Cardiac muscle cell (in vitro differentiated cells and primary cell): ENCODE results near the gene LTO1. TPM values are rescaled to one million over a fixed set of nuclear protein-coding genes. Genes with fewer than 3 reads are reported as not detected.
A peak's percentile ranks its signal among the peaks of the same experiment; 100 is the strongest.

ENCODE experiments used
- DNase-seq, 2 donors: peaks; one replicate each; pipeline versions ENCODE4 v3.0.0 to v3.0.0-alpha.2; 2010 to 2017; ENCODE audit warnings: low read depth in 1 of 2, low spot score in 1 of 2
- H3K27ac ChIP-seq: fragments of 200-600 bp; sonication (generic); 2 replicates; pipeline ENCODE4 v1.5.1; 2016
- H3K27me3 ChIP-seq: fragments of 200-600 bp; sonication (generic); 2 replicates; pipeline ENCODE4 v1.6.0; 2016; ENCODE audit warnings: control low read depth
- H3K36me3 ChIP-seq: fragments of 200-600 bp; sonication (generic); 2 replicates; pipeline ENCODE4 v1.5.1; 2016; ENCODE audit warnings: control low read depth
- H3K4me1 ChIP-seq: fragments of 200-600 bp; sonication (generic); 2 replicates; pipeline ENCODE4 v1.8.1; 2017; ENCODE audit warnings: low read depth, mild to moderate bottlenecking, mixed run types
- H3K4me3 ChIP-seq: fragments of 200-600 bp; sonication (generic); 2 replicates; pipeline ENCODE4 v1.5.1; 2016; ENCODE audit warnings: mild to moderate bottlenecking
- H3K9me3 ChIP-seq: fragments of 200-600 bp; sonication (generic); 2 replicates; pipeline ENCODE4 v1.5.1; 2017; ENCODE audit warnings: low read depth, mild to moderate bottlenecking, control low read depth
- CTCF ChIP-seq: IDR thresholded peaks from 2 replicates; pipeline ENCODE4 v1.5.1; 2012; ENCODE audit warnings: low read depth, mild to moderate bottlenecking, low read length
- polyA plus RNA-seq: library from polyadenylated mRNA; unstranded; fragments of >200 nt; fragmentation: Nextera tagmentation; extraction: Ambion mirVana; gene quantifications from 2 replicates; pipeline ENCODE4 v1.2.1, GENCODE V29; 2016
- total RNA-seq: library from RNA; depleted of rRNA; stranded (reverse); fragments of >200 nt; gene quantifications from 2 replicates; pipeline ENCODE4 v1.2.3, GENCODE V29; 2016

Gene LTO1
- total and polyA plus RNA-seq, 2 experiments from 2014 or later: 23.0 to 26.2 TPM

DNA sequence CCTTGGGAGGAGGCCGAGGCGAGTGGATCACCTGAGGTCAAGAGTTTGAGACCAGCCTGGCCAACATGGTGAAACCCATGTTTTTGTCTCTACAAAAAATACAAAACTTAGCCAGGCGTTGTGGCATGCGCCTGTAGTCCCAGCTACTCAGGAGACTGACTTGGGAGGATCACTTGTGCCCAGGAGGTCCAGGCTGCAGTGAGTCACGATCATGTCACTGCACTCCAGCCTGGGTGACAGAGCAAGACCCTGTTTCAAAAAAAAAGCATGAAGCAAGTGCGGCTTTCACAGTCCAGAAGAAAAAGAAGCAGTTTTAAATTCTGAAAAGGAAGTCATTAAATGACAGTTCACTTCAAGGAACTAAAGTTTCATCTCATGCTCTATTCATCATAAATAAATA, 7.1 kb upstream of the LTO1 start:
- no peak for TF ChIP-seq CTCF
- no peak for DNase-seq
- no peak overlapping the region for H3K27ac ChIP-seq
- no peaks in the 10 kb centered on the region for H3K36me3 ChIP-seq
- no peaks in the 10 kb centered on the region for H3K4me1 ChIP-seq
- no peaks in the 10 kb centered on the region for H3K9me3 ChIP-seq
- peaks cover 12% of the 10 kb centered on the region for H3K27me3 ChIP-seq
- H3K4me3 ChIP-seq: no peak overlapping the region

- Histone ChIP-seq H3K36me3 (no peaks in the 10 kb centered on the region), H3K9me3 (no peaks in the 10 kb centered on the region), H3K4me1 (no peaks in the 10 kb centered on the region), H3K27ac (no peak overlapping the region), H3K27me3 (peaks cover 11% of the 10 kb centered on the region), H3K4me3 (no peak overlapping the region)
- no peak for DNase-seq
- no peak for TF ChIP-seq CTCF
Measured at GRCh38 chr11:69680688-69681087, 5.5 kb upstream of the LTO1 start.

DNA sequence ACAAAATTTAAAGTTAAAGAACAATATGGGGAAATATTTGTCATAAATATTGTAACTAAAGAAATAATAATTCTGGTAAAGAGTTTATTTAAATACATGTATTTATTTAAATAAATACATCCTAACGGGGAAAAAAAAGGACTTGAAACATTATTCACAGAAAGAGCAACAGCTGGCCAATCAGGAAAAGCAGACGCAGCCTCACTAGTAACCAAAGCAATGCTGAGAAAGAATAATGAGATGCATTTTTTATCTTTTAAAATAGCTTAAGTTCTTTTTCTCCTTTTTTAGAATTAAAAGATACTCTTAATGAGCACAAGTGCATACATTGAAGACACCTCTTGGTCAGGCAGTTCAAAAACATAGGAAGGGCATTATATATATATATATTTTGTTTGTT, 2.6 kb upstream of the LTO1 start:
- no peak for TF ChIP-seq CTCF
- H3K4me3 ChIP-seq: no peak overlapping the region
- H3K36me3 ChIP-seq: no peaks in the 10 kb centered on the region
- no peaks in the 10 kb centered on the region for H3K9me3 ChIP-seq
- H3K4me1 ChIP-seq: peaks cover 4% of the 10 kb centered on the region
- no peak overlapping the region for H3K27ac ChIP-seq
- no peaks in the 10 kb centered on the region for H3K27me3 ChIP-seq
- no peak for DNase-seq

GRCh38 chr11:69674267-69674885, 777 bp downstream of the LTO1 start:
- no peak overlapping the region for H3K27ac ChIP-seq
- peak in 1 of 2 donors; percentile 76 for DNase-seq
- H3K4me3 ChIP-seq: peak overlapping the region; percentile 90
- TF ChIP-seq CTCF: no peak
- H3K9me3 ChIP-seq: no peaks in the 10 kb centered on the region
- H3K4me1 ChIP-seq: peaks cover 4% of the 10 kb centered on the region
- no peaks in the 10 kb centered on the region for H3K27me3 ChIP-seq
- peaks cover 3% of the 10 kb centered on the region for H3K36me3 ChIP-seq

- no peak overlapping the region for H3K27ac ChIP-seq
- peaks cover 4% of the 10 kb centered on the region for H3K4me1 ChIP-seq
- no peak for DNase-seq
- no peak for TF ChIP-seq CTCF
- peaks cover 3% of the 10 kb centered on the region for H3K36me3 ChIP-seq
- no peak overlapping the region for H3K4me3 ChIP-seq
- no peaks in the 10 kb centered on the region for H3K27me3 ChIP-seq
- no peaks in the 10 kb centered on the region for H3K9me3 ChIP-seq
Measured at GRCh38 chr11:69671734-69672465, 3.3 kb downstream of the LTO1 start.
